Smooth muscle cell (in vitro differentiated cells): ENCODE data around the gene WBP4. TPM values are rescaled to one million over a fixed set of nuclear protein-coding genes. Genes with fewer than 3 reads are reported as not detected.

Experiments used
- DNase-seq: peaks from one replicate; lab custom pipeline; 2025; ENCODE audit not compliant: unreplicated experiment; lab: John Stamatoyannopoulos, UW
- H2AFZ ChIP-seq: fragments of 200-600 bp; sonication (generic); 2 replicates; pipeline ENCODE4 v1.6.0; 2016; ENCODE audit warnings: antibody characterized with exemption, low read depth, mild to moderate bottlenecking
- H3F3A ChIP-seq: fragments of 200-600 bp; sonication (generic); 2 replicates; pipeline ENCODE4 v1.6.0; 2017; ENCODE audit warnings: antibody characterized with exemption, low read depth
- H3K27ac ChIP-seq: fragments of 200-600 bp; sonication (generic); 2 replicates; pipeline ENCODE4 v1.5.1; 2016; ENCODE audit warnings: low read depth, mild to moderate bottlenecking
- H3K27me3 ChIP-seq: fragments of 200-600 bp; sonication (generic); 2 replicates; pipeline ENCODE4 v1.6.1; 2016; ENCODE audit warnings: low read depth, mild to moderate bottlenecking
- H3K36me3 ChIP-seq: fragments of 200-600 bp; sonication (generic); 2 replicates; pipeline ENCODE4 v1.5.1; 2016; ENCODE audit warnings: low read depth
- H3K4me1 ChIP-seq: fragments of 200-600 bp; sonication (generic); 2 replicates; pipeline ENCODE4 v1.5.1; 2016; ENCODE audit warnings: low read depth
- H3K4me2 ChIP-seq: fragments of 200-600 bp; sonication (generic); 2 replicates; pipeline ENCODE4 v1.6.0; 2016; ENCODE audit warnings: mild to moderate bottlenecking
- H3K4me3 ChIP-seq: fragments of 200-600 bp; sonication (generic); 2 replicates; pipeline ENCODE4 v1.5.1; 2016; ENCODE audit warnings: mild to moderate bottlenecking
- H3K79me2 ChIP-seq: fragments of 200-600 bp; sonication (generic); 2 replicates; pipeline ENCODE4 v1.6.0; 2016; ENCODE audit warnings: low read depth, mild to moderate bottlenecking
- H3K9ac ChIP-seq: fragments of 200-600 bp; sonication (generic); 2 replicates; pipeline ENCODE4 v1.6.0; 2016; ENCODE audit warnings: low read depth
- H3K9me3 ChIP-seq: fragments of 200-600 bp; sonication (generic); replicated peaks from 2 replicates; pipeline ENCODE4 v1.5.1; 2016; ENCODE audit warnings: low read depth
- H4K20me1 ChIP-seq: fragments of 200-600 bp; sonication (generic); 2 replicates; pipeline ENCODE4 v1.6.0; 2016; ENCODE audit warnings: low read depth
- WGBS: methylation state at CpG from one replicate; pipeline ENCODE4 v1.1.7; 2016; ENCODE audit warnings: low lambda C conversion rate; 5-methylcytosine and 5-hydroxymethylcytosine counted together
- polyA plus RNA-seq: library from polyadenylated mRNA; unstranded; fragments of >200 nt; fragmentation: Nextera tagmentation; extraction: Ambion mirVana; gene quantifications from 2 replicates; pipeline ENCODE4 v1.2.1, GENCODE V29; 2016
- total RNA-seq: library from RNA; depleted of rRNA; stranded (reverse); fragments of >200 nt; gene quantifications from 2 replicates; pipeline ENCODE4 v1.2.3, GENCODE V29; 2014
- TF ChIP-seq, protein P1 (sequence below): fragments of 200-600 bp; sonication (generic); IDR thresholded peaks from 2 replicates; pipeline ENCODE4 v1.5.1; 2017; ENCODE audit warnings: borderline replicate concordance, mild to moderate bottlenecking, antibody characterized with exemption; ENCODE audit not compliant: insufficient read depth, poor library complexity, severe bottlenecking

The WBP4 gene
- total and polyA plus RNA-seq, 2 experiments from 2014 or later: 4.7 to 5.0 TPM

DNA sequence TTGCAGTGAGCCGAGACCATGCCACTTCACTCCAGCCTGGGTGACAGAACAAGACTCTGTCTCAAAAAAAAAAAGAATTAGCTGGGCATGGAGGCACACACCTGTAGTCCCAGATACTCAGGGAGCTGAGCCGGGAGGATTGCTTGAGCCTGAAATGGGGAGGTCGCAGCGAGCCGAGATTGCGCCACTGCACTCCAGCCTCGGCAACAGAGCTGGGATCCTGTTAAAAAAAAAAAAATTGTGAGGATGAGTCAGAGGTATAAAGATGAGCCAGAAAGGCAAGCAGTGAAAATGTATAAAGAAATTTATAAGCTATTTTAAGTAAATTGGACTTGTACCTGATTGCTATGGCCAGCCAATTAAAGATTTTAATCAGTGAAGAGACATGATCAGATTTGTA, 50.1 kb downstream of the WBP4 start:
- Histone ChIP-seq H3K27me3 (no peaks in the 10 kb centered on the region), H3K9me3 (no peaks in the 10 kb centered on the region), H3K4me1 (no peaks in the 10 kb centered on the region), H3K4me2 (no peak overlapping the region), H4K20me1 (no peaks in the 10 kb centered on the region), H3K4me3 (no peak overlapping the region), H3F3A (no peaks in the 10 kb centered on the region), H3K36me3 (no peaks in the 10 kb centered on the region), H2AFZ (no peak overlapping the region), H3K79me2 (no peaks in the 10 kb centered on the region), H3K27ac (no peak overlapping the region), H3K9ac (no peak overlapping the region)
- TF ChIP-seq, protein P1, sequence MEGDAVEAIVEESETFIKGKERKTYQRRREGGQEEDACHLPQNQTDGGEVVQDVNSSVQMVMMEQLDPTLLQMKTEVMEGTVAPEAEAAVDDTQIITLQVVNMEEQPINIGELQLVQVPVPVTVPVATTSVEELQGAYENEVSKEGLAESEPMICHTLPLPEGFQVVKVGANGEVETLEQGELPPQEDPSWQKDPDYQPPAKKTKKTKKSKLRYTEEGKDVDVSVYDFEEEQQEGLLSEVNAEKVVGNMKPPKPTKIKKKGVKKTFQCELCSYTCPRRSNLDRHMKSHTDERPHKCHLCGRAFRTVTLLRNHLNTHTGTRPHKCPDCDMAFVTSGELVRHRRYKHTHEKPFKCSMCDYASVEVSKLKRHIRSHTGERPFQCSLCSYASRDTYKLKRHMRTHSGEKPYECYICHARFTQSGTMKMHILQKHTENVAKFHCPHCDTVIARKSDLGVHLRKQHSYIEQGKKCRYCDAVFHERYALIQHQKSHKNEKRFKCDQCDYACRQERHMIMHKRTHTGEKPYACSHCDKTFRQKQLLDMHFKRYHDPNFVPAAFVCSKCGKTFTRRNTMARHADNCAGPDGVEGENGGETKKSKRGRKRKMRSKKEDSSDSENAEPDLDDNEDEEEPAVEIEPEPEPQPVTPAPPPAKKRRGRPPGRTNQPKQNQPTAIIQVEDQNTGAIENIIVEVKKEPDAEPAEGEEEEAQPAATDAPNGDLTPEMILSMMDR: no peak
- no peak for DNase-seq
- WGBS: 74% methylated on average over 7 of the region's 7 CpGs

- Histone ChIP-seq H3K27me3 (no peaks in the 10 kb centered on the region), H3K79me2 (no peaks in the 10 kb centered on the region), H4K20me1 (no peaks in the 10 kb centered on the region), H3K4me3 (no peak overlapping the region), H2AFZ (no peak overlapping the region), H3K4me1 (no peaks in the 10 kb centered on the region), H3K36me3 (no peaks in the 10 kb centered on the region), H3F3A (no peaks in the 10 kb centered on the region), H3K9me3 (no peaks in the 10 kb centered on the region), H3K27ac (no peak overlapping the region), H3K9ac (no peak overlapping the region), H3K4me2 (no peak overlapping the region)
- 91% methylated on average over 4 of the region's 4 CpGs for WGBS
- TF ChIP-seq, protein P1: no peak
- DNase-seq: no peak
These were observed 56.6 kb downstream of the WBP4 start for GRCh38 chr13:41117869-41118268.

DNA sequence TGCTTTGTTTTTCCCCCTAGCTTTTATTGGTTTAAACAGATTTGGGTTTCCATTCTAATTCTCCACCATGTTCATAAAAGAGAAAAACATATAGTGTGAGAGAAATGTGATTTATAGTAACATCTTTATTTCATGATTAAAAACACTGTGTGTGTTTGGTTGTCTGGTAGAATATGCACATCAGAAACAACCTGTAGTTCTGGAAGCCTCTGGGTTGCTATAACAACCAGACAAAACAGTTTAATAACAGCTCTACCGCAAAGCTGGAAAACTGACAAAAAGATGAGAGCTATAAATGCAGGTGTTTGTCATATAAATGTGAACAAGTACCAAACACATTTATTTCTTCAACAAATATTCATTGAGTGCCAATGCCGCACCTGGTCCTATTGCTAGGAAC, 61.5 kb downstream of the WBP4 start:
- Histone ChIP-seq H3F3A (no peaks in the 10 kb centered on the region), H3K4me1 (no peaks in the 10 kb centered on the region), H3K9ac (no peak overlapping the region), H3K4me3 (no peak overlapping the region), H3K27ac (no peak overlapping the region), H3K27me3 (no peaks in the 10 kb centered on the region), H3K9me3 (no peaks in the 10 kb centered on the region), H3K36me3 (no peaks in the 10 kb centered on the region), H4K20me1 (no peaks in the 10 kb centered on the region), H2AFZ (no peak overlapping the region), H3K4me2 (no peak overlapping the region), H3K79me2 (no peaks in the 10 kb centered on the region)
- DNase-seq: no peak
- TF ChIP-seq, protein P1: no peak
- WGBS: 91% methylated on average over 2 of the region's 2 CpGs

GRCh38 chr13:41127701-41128100, 66.4 kb downstream of the WBP4 start:
- peaks cover 18% of the 10 kb centered on the region for H3K4me1 ChIP-seq
- no peaks in the 10 kb centered on the region for H3K36me3 ChIP-seq
- no peaks in the 10 kb centered on the region for H3K9me3 ChIP-seq
- peaks cover 16% of the 10 kb centered on the region for H3K79me2 ChIP-seq
- H3K9ac ChIP-seq: no peak overlapping the region
- H4K20me1 ChIP-seq: peaks cover 8% of the 10 kb centered on the region
- WGBS: 91% methylated on average over 3 of the region's 3 CpGs
- H3F3A ChIP-seq: no peaks in the 10 kb centered on the region
- no peaks in the 10 kb centered on the region for H3K27me3 ChIP-seq
- H3K4me3 ChIP-seq: no peak overlapping the region
- TF ChIP-seq, protein P1: no peak
- no peak overlapping the region for H3K27ac ChIP-seq
- no peak overlapping the region for H3K4me2 ChIP-seq
- H2AFZ ChIP-seq: no peak overlapping the region
- no peak for DNase-seq
